HepG2 (cell line): ENCODE data around the gene TANGO6. TPM values are rescaled to one million over a fixed set of nuclear protein-coding genes. Genes with fewer than 3 reads are reported as not detected.

ENCODE experiments used
- ATAC-seq: fragments of 200-7000 bp; cut with Tn5 transposase; 3 replicates; pipeline ENCODE4 v1.9.1; 2020; ENCODE audit warnings: mild to moderate bottlenecking, moderate library complexity
- BruUV-seq: library from RNA; stranded (reverse); fragments of 400-500 nt; replicated peaks from 2 replicates; lab custom pipeline; 2021; lab: Mats Ljungman, UMichigan
- CTCF ChIA-PET: fragments of 300-600 bp; formaldehyde crosslinking; extraction: SDS; loops from one replicate; lab custom pipeline; 2021; ENCODE audit warnings: low total read pairs, inconsistent platforms, low intra/inter-chr PET ratio; lab: Yijun Ruan, JAX
- POLR2A ChIA-PET: fragments of 350-600 bp; sonication (Branson Sonifier 250); formaldehyde crosslinking; loops from one replicate; lab custom pipeline; 2020; ENCODE audit warnings: antibody characterized with exemption, inconsistent platforms; lab: Yijun Ruan, JAX
- DNase-seq: peaks from one replicate; pipeline ENCODE4 v3.0.0-alpha.2; 2015; ENCODE audit warnings: low spot score
- FAIRE-seq: peaks from 3 replicates; lab custom pipeline; 2011; peaks lifted over from hg19 to GRCh38; lab: Jason Lieb, UNC
- H2AFZ ChIP-seq: one replicate; pipeline ENCODE4 v1.6.1; 2011; ENCODE audit warnings: low read length, inconsistent platforms
- H3K27ac ChIP-seq: fragments of 300-600 bp; 3 replicates; pipeline ENCODE4 v1.8.0; 2011; ENCODE audit warnings: mixed run types, mild to moderate bottlenecking, mixed read lengths, low read length, inconsistent platforms; ENCODE audit not compliant: insufficient read depth; ENCODE audit errors: extremely low read length
- H3K27me3 ChIP-seq, 2 experiments: fragments of 200-600 bp in 1 of 2; 2 replicates in 1 of 2; 3 replicates in 1 of 2; pipeline versions ENCODE4 v1.6.0 to v1.8.0; 2011; ENCODE audit warnings: low read length in 2 of 2, mild to moderate bottlenecking in 2 of 2, moderate library complexity in 2 of 2, inconsistent platforms in 1 of 2; ENCODE audit not compliant: insufficient read depth in 2 of 2, control insufficient read depth in 1 of 2
- H3K36me3 ChIP-seq, 2 experiments: fragments of 200-600 bp in 1 of 2; replicated peaks in 1 of 2; 2 replicates in 1 of 2; 3 replicates in 1 of 2; pipeline versions ENCODE4 v1.5.1 to v1.8.0; 2011; ENCODE audit warnings: low read length in 2 of 2, inconsistent platforms in 1 of 2; ENCODE audit not compliant: insufficient read depth in 2 of 2, control insufficient read depth in 1 of 2
- H3K4me1 ChIP-seq: 2 replicates; pipeline ENCODE4 v1.5.1; 2012; ENCODE audit warnings: low read length, inconsistent platforms; ENCODE audit not compliant: insufficient read depth
- H3K4me2 ChIP-seq: 2 replicates; pipeline ENCODE4 v1.6.0; 2011; ENCODE audit warnings: low read depth, low read length, inconsistent platforms
- H3K4me3 ChIP-seq, 3 experiments: fragments of 200-600 bp in 1 of 3; sonication (generic), shearing (Covaris generic) in 1 of 3; replicated peaks in 1 of 3; 2 replicates each; pipeline ENCODE4 v1.5.1; 2011 to 2016; ENCODE audit warnings: low read length in 3 of 3, inconsistent platforms in 2 of 3, low read depth in 2 of 3, mild to moderate bottlenecking in 2 of 3, control low read depth in 1 of 3, mixed read lengths in 1 of 3; ENCODE audit not compliant: insufficient read depth in 1 of 3
- H3K79me2 ChIP-seq: one replicate; pipeline ENCODE4 v1.6.1; 2011; ENCODE audit warnings: low read length, inconsistent platforms; ENCODE audit not compliant: insufficient read depth
- H3K9ac ChIP-seq: 2 replicates; pipeline ENCODE4 v1.6.0; 2011; ENCODE audit warnings: mild to moderate bottlenecking, low read depth, low read length, inconsistent platforms; ENCODE audit not compliant: insufficient read depth
- H3K9me3 ChIP-seq: 2 replicates; pipeline ENCODE4 v1.5.1; 2012; ENCODE audit warnings: mild to moderate bottlenecking, low read length
- H4K20me1 ChIP-seq: 2 replicates; pipeline ENCODE4 v1.6.0; 2011; ENCODE audit warnings: inconsistent platforms, mild to moderate bottlenecking, low read length, moderate library complexity; ENCODE audit not compliant: insufficient read depth
- DNMT3B ChIP-seq: conservative IDR thresholded peaks from 2 replicates; pipeline ENCODE4 v1.6.1; 2016; ENCODE audit warnings: missing biosample characterization, control low read depth
- ESRRA ChIP-seq: sonication (generic); formaldehyde crosslinking; IDR thresholded peaks from 2 replicates; pipeline ENCODE4 v1.5.1; 2020; ENCODE audit warnings: mild to moderate bottlenecking, low read depth, missing genetic modification reagents
- GLI4 ChIP-seq: sonication (generic); formaldehyde crosslinking; IDR thresholded peaks from 2 replicates; pipeline ENCODE4 v1.5.1; 2020; ENCODE audit warnings: missing genetic modification reagents, mild to moderate bottlenecking, moderate library complexity, borderline replicate concordance
- NFE2L1 ChIP-seq: sonication (generic); formaldehyde crosslinking; IDR thresholded peaks from 2 replicates; pipeline ENCODE4 v1.4.0; 2020; ENCODE audit warnings: missing genetic modification reagents, mild to moderate bottlenecking, borderline replicate concordance
- TCF7 ChIP-seq: sonication (generic); IDR thresholded peaks from 2 replicates; pipeline ENCODE4 v1.6.1; 2016; ENCODE audit warnings: antibody characterized with exemption, low read depth
- WGBS: methylation state at CpG from one replicate; pipeline ENCODE4 v1.1.6; 2017; ENCODE audit warnings: low lambda C conversion rate; 5-methylcytosine and 5-hydroxymethylcytosine counted together
- in situ Hi-C: cut with HindIII; loops from 2 replicates; pipeline ENCODE4 v1.10.0; 2017; ENCODE audit warnings: low pct_unique_long_range_greater_than_20kb; ENCODE audit not compliant: extremely low pct_ligation_motif_present
- intact Hi-C: fragments of 100-400 bp; cut with micrococcal nuclease; formaldehyde crosslinking; loops from one replicate; pipeline ENCODE4 v1.10.0; 2022; ENCODE audit not compliant: unreplicated experiment
- polyA plus RNA-seq, 8 experiments: library from polyadenylated mRNA; depleted of rRNA in 3 of 8; stranded (reverse) in 7 of 8; unstranded in 1 of 8; fragments of >200 nt; fragmentation: Illumina TruSeq in 4 of 8; extraction: Trizol in 4 of 8; gene quantifications; 2 replicates each; pipeline versions ENCODE4 v1.2.1 to v1.2.3, GENCODE V29; 2011 to 2016; ENCODE audit warnings: low read depth in 4 of 8, missing spikeins in 1 of 8, mixed read lengths in 1 of 8; ENCODE audit not compliant: insufficient read depth in 1 of 8
- total RNA-seq, 5 experiments: library from RNA; depleted of rRNA; stranded (reverse); fragments of >200 nt; fragmentation: Illumina TruSeq; extraction: Trizol; gene quantifications; 2 replicates each; pipeline ENCODE4 v1.2.3, GENCODE V29; 2016; ENCODE audit warnings: low read depth in 1 of 5
- TF ChIP-seq, protein P1 (sequence below): sonication (generic); formaldehyde crosslinking; IDR thresholded peaks from 2 replicates; pipeline ENCODE4 v1.5.1; 2020; ENCODE audit warnings: missing genetic modification reagents, mild to moderate bottlenecking, borderline replicate concordance
- TF ChIP-seq, protein P2 (sequence below): sonication (generic); formaldehyde crosslinking; IDR thresholded peaks from 2 replicates; pipeline ENCODE4 v1.4.0; 2020; ENCODE audit warnings: mild to moderate bottlenecking, missing genetic modification reagents
- TF ChIP-seq, protein P3 (sequence below): sonication (generic); formaldehyde crosslinking; IDR thresholded peaks from 2 replicates; pipeline ENCODE4 v1.5.0; 2020; ENCODE audit warnings: missing genetic modification reagents, mild to moderate bottlenecking, borderline replicate concordance
- TF ChIP-seq, protein P4 (sequence below): sonication (generic); formaldehyde crosslinking; IDR thresholded peaks from 2 replicates; pipeline ENCODE4 v1.4.0; 2020; ENCODE audit warnings: mild to moderate bottlenecking, missing genetic modification reagents
- TF ChIP-seq, protein P5 (sequence below): sonication (generic); formaldehyde crosslinking; IDR thresholded peaks from 2 replicates; pipeline ENCODE4; 2020; ENCODE audit warnings: missing genetic modification reagents, mild to moderate bottlenecking, borderline replicate concordance
- TF ChIP-seq, protein P6 (sequence below): sonication (generic); formaldehyde crosslinking; IDR thresholded peaks from 2 replicates; pipeline ENCODE4 v1.4.0; 2020; ENCODE audit warnings: missing genetic modification reagents
- TF ChIP-seq, protein P7 (sequence below): sonication (generic); formaldehyde crosslinking; IDR thresholded peaks from 2 replicates; pipeline ENCODE4 v1.5.0; 2020; ENCODE audit warnings: missing genetic modification reagents

TANGO6 gene
- total and polyA plus RNA-seq, 2 of the 13 experiments (the other 11 are each of a cell fraction or from before 2014, with no cell fraction given) = 7.2 to 13.3 TPM

DNA sequence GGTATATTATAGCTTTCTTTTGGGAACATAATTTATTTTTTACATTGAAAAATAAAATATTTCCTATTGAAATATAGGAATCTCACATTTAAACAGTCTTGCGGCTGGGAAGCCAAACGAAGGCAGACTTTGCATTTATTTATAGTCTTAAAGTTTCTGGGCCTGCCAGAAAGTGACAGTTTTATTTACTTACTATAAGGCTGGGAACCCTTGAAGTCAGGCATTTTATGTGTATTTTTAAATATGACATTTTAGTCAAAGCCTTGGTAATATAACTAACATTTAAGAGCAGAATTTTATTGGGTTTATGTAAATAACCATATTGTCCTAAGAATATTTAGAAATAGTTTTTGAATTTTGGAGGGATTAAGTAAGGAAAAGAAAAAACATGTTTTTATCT lies 97.5 kb downstream of the TANGO6 start (continued):
- TF ChIP-seq, protein P1, sequence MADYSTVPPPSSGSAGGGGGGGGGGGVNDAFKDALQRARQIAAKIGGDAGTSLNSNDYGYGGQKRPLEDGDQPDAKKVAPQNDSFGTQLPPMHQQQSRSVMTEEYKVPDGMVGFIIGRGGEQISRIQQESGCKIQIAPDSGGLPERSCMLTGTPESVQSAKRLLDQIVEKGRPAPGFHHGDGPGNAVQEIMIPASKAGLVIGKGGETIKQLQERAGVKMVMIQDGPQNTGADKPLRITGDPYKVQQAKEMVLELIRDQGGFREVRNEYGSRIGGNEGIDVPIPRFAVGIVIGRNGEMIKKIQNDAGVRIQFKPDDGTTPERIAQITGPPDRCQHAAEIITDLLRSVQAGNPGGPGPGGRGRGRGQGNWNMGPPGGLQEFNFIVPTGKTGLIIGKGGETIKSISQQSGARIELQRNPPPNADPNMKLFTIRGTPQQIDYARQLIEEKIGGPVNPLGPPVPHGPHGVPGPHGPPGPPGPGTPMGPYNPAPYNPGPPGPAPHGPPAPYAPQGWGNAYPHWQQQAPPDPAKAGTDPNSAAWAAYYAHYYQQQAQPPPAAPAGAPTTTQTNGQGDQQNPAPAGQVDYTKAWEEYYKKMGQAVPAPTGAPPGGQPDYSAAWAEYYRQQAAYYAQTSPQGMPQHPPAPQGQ = no peak
- TF ChIP-seq DNMT3B (CRISPR knock-in tag) (no peak), GLI4 (CRISPR knock-in tag) (no peak), NFE2L1 (CRISPR knock-in tag) (no peak), TCF7 (no peak)
- TF ChIP-seq, protein P2, sequence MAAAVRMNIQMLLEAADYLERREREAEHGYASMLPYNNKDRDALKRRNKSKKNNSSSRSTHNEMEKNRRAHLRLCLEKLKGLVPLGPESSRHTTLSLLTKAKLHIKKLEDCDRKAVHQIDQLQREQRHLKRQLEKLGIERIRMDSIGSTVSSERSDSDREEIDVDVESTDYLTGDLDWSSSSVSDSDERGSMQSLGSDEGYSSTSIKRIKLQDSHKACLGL = no peak
- TF ChIP-seq, protein P3, sequence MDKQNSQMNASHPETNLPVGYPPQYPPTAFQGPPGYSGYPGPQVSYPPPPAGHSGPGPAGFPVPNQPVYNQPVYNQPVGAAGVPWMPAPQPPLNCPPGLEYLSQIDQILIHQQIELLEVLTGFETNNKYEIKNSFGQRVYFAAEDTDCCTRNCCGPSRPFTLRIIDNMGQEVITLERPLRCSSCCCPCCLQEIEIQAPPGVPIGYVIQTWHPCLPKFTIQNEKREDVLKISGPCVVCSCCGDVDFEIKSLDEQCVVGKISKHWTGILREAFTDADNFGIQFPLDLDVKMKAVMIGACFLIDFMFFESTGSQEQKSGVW (CRISPR knock-in tag) = no peak
- TF ChIP-seq, protein P4, sequence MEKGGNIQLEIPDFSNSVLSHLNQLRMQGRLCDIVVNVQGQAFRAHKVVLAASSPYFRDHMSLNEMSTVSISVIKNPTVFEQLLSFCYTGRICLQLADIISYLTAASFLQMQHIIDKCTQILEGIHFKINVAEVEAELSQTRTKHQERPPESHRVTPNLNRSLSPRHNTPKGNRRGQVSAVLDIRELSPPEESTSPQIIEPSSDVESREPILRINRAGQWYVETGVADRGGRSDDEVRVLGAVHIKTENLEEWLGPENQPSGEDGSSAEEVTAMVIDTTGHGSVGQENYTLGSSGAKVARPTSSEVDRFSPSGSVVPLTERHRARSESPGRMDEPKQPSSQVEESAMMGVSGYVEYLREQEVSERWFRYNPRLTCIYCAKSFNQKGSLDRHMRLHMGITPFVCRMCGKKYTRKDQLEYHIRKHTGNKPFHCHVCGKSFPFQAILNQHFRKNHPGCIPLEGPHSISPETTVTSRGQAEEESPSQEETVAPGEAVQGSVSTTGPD (CRISPR knock-in tag) = no peak

DNA sequence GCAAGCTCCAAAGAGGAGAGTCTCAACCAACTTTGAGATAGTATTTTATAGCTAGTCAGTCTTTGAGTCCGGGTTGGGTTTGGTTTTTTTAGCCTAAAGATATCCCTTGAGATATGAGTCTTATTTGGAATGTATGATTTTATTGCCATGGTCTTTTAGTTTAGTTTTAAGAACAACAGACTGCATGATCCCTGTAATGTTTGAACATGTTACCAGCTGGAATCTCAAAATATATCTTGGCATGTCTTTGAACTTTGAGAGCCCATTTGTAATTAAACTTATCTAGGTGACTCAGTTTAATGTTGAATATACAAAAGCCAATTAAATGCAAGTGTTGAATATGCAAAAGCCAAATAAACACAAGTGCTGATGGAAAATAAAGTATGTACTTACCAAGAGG lies 100.6 kb downstream of the TANGO6 start:
- Histone ChIP-seq H3K27ac (no peak overlapping the region), H3K4me1 (no peaks in the 10 kb centered on the region), H4K20me1 (no peaks in the 10 kb centered on the region), H2AFZ (no peak overlapping the region), H3K79me2 (no peaks in the 10 kb centered on the region), H3K4me2 (no peak overlapping the region), H3K27me3 (no peaks in the 10 kb centered on the region), H3K9ac (no peak overlapping the region), H3K4me3 (no peak overlapping the region), H3K36me3 (no peaks in the 10 kb centered on the region; a peak in 2 of 5 replicates), H3K9me3 (peaks cover 13% of the 10 kb centered on the region)
- ChIA-PET CTCF (no interaction called here), POLR2A (no interaction called here)
- DNase-seq (no peak), FAIRE-seq (no peak), ATAC-seq (no peak)
- no TSS peak for BruUV-seq
- in situ Hi-C loops (no loop called here), intact Hi-C loops (no loop called here)
- 97% methylated on average over 1 of the region's 1 CpG for WGBS
- TF ChIP-seq, protein P5, sequence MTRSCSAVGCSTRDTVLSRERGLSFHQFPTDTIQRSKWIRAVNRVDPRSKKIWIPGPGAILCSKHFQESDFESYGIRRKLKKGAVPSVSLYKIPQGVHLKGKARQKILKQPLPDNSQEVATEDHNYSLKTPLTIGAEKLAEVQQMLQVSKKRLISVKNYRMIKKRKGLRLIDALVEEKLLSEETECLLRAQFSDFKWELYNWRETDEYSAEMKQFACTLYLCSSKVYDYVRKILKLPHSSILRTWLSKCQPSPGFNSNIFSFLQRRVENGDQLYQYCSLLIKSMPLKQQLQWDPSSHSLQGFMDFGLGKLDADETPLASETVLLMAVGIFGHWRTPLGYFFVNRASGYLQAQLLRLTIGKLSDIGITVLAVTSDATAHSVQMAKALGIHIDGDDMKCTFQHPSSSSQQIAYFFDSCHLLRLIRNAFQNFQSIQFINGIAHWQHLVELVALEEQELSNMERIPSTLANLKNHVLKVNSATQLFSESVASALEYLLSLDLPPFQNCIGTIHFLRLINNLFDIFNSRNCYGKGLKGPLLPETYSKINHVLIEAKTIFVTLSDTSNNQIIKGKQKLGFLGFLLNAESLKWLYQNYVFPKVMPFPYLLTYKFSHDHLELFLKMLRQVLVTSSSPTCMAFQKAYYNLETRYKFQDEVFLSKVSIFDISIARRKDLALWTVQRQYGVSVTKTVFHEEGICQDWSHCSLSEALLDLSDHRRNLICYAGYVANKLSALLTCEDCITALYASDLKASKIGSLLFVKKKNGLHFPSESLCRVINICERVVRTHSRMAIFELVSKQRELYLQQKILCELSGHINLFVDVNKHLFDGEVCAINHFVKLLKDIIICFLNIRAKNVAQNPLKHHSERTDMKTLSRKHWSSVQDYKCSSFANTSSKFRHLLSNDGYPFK = no peak
- TF ChIP-seq, protein P6, sequence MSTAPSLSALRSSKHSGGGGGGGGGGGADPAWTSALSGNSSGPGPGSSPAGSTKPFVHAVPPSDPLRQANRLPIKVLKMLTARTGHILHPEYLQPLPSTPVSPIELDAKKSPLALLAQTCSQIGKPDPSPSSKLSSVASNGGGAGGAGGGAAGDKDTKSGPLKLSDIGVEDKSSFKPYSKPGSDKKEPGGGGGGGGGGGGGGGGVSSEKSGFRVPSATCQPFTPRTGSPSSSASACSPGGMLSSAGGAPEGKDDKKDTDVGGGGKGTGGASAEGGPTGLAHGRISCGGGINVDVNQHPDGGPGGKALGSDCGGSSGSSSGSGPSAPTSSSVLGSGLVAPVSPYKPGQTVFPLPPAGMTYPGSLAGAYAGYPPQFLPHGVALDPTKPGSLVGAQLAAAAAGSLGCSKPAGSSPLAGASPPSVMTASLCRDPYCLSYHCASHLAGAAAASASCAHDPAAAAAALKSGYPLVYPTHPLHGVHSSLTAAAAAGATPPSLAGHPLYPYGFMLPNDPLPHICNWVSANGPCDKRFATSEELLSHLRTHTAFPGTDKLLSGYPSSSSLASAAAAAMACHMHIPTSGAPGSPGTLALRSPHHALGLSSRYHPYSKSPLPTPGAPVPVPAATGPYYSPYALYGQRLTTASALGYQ (CRISPR knock-in tag) = no peak
- TF ChIP-seq ESRRA (CRISPR knock-in tag) = no peak
- TF ChIP-seq, protein P7, sequence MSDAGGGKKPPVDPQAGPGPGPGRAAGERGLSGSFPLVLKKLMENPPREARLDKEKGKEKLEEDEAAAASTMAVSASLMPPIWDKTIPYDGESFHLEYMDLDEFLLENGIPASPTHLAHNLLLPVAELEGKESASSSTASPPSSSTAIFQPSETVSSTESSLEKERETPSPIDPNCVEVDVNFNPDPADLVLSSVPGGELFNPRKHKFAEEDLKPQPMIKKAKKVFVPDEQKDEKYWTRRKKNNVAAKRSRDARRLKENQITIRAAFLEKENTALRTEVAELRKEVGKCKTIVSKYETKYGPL (CRISPR knock-in tag) = no peak
